CD14-positive monocyte (primary cell): Measurements from ENCODE around the gene SLC6A15. TPM values are rescaled to one million over a fixed set of nuclear protein-coding genes. Genes with fewer than 3 reads are reported as not detected.

ENCODE experiments used
- DNase-seq, 3 donors: peaks; one replicate each; pipeline ENCODE4 v3.0.0-alpha.2; 2011 to 2022
- H2AFZ ChIP-seq: 2 replicates; pipeline ENCODE4 v1.6.0; 2012; ENCODE audit warnings: mild to moderate bottlenecking, low read depth, low read length, inconsistent platforms; ENCODE audit not compliant: insufficient read depth, poor library complexity, severe bottlenecking
- H3K27ac ChIP-seq, 2 donors: 1 replicate in 1 of 2; 2 replicates in 1 of 2; pipeline ENCODE4 v1.5.1; 2012 to 2013; ENCODE audit warnings: low read length in 2 of 2, control low read depth in 1 of 2, inconsistent platforms in 1 of 2, low read depth in 1 of 2, mild to moderate bottlenecking in 1 of 2
- H3K27me3 ChIP-seq, 2 donors: one replicate each; pipeline versions ENCODE4 v1.6.0 to v1.6.1; 2011 to 2013; ENCODE audit warnings: low read length in 2 of 2; ENCODE audit not compliant: control insufficient read depth in 2 of 2, insufficient read depth in 2 of 2
- H3K36me3 ChIP-seq, 2 donors: replicated peaks in 1 of 2; 1 replicate in 1 of 2; 2 replicates in 1 of 2; pipeline versions ENCODE4 v1.5.1 to v1.6.1; 2012 to 2013; ENCODE audit warnings: low read length in 2 of 2, control low read depth in 1 of 2, inconsistent platforms in 1 of 2, mild to moderate bottlenecking in 1 of 2; ENCODE audit not compliant: insufficient read depth in 2 of 2, control insufficient read depth in 1 of 2
- H3K4me1 ChIP-seq, 2 donors: 1 replicate in 1 of 2; 2 replicates in 1 of 2; pipeline versions ENCODE4 v1.5.1 to v1.6.1; 2012 to 2013; ENCODE audit warnings: low read length in 2 of 2, control low read depth in 1 of 2, inconsistent platforms in 1 of 2, mild to moderate bottlenecking in 1 of 2, moderate library complexity in 1 of 2; ENCODE audit not compliant: insufficient read depth in 2 of 2, control insufficient read depth in 1 of 2
- H3K4me2 ChIP-seq: replicated peaks from 2 replicates; pipeline ENCODE3; 2012; ENCODE audit warnings: low read length, moderate library complexity, mild to moderate bottlenecking; ENCODE audit not compliant: poor library complexity, severe bottlenecking; ENCODE audit errors: extremely low read depth
- H3K4me3 ChIP-seq, 3 experiments: fragments of 200-600 bp in 1 of 3; sonication (generic) in 1 of 3; replicated peaks in 1 of 3; 1 replicate in 2 of 3; 2 replicates in 1 of 3; pipeline ENCODE4 v1.5.1; 2011 to 2013; ENCODE audit warnings: low read length in 3 of 3, mild to moderate bottlenecking in 3 of 3, control low read depth in 2 of 3, low read depth in 2 of 3, inconsistent platforms in 1 of 3, moderate library complexity in 1 of 3
- H3K79me2 ChIP-seq: 2 replicates; pipeline ENCODE4 v1.6.0; 2012; ENCODE audit warnings: mild to moderate bottlenecking, control low read depth, inconsistent platforms, low read length, moderate library complexity; ENCODE audit not compliant: insufficient read depth
- H3K9ac ChIP-seq: 2 replicates; pipeline ENCODE4 v1.6.0; 2017; ENCODE audit warnings: low read length, mild to moderate bottlenecking; ENCODE audit not compliant: insufficient read depth, poor library complexity, severe bottlenecking
- H3K9me3 ChIP-seq, 2 donors: replicated peaks in 1 of 2; 1 replicate in 1 of 2; 2 replicates in 1 of 2; pipeline versions ENCODE4 v1.5.1 to v1.6.1; 2012 to 2013; ENCODE audit warnings: low read length in 2 of 2, control low read depth in 1 of 2; ENCODE audit not compliant: control insufficient read depth in 1 of 2, insufficient read depth in 1 of 2
- H4K20me1 ChIP-seq: 2 replicates; pipeline ENCODE4 v1.6.0; 2012; ENCODE audit warnings: mild to moderate bottlenecking, low read length, control low read depth, moderate library complexity; ENCODE audit not compliant: insufficient read depth
- H3K27ac Mint-ChIP-seq, 7 donors: one replicate each; pipeline ENCODE4 v1.8.0; 2020; ENCODE audit warnings: mild to moderate bottlenecking in 7 of 7, mixed read lengths in 7 of 7, moderate library complexity in 6 of 7, inconsistent platforms in 2 of 7
- H3K27me3 Mint-ChIP-seq, 3 donors: one replicate each; pipeline ENCODE4 v1.8.0; 2021 to 2022; ENCODE audit warnings: low read depth in 3 of 3, mild to moderate bottlenecking in 3 of 3, mixed read lengths in 3 of 3, moderate library complexity in 3 of 3, inconsistent platforms in 1 of 3
- H3K36me3 Mint-ChIP-seq, 2 donors: one replicate each; pipeline ENCODE4 v1.8.0; 2020; ENCODE audit warnings: mixed read lengths in 2 of 2, inconsistent platforms in 1 of 2, mild to moderate bottlenecking in 1 of 2
- H3K4me1 Mint-ChIP-seq: one replicate; pipeline ENCODE4 v1.8.0; 2020; ENCODE audit warnings: mild to moderate bottlenecking, mixed read lengths
- H3K4me3 Mint-ChIP-seq, 2 donors: one replicate each; pipeline ENCODE4 v1.8.0; 2020; ENCODE audit warnings: mild to moderate bottlenecking in 2 of 2, mixed read lengths in 2 of 2, moderate library complexity in 1 of 2
- H3K9me3 Mint-ChIP-seq, 7 donors: one replicate each; pipeline ENCODE4 v1.8.0; 2020 to 2022; ENCODE audit warnings: mixed read lengths in 7 of 7, mild to moderate bottlenecking in 6 of 7, moderate library complexity in 6 of 7, inconsistent platforms in 2 of 7
- WGBS: methylation state at CpG from one replicate; pipeline ENCODE4 v1.1.5; 2013; ENCODE audit warnings: missing lambda C conversion rate; ENCODE audit not compliant: insufficient coverage; 5-methylcytosine and 5-hydroxymethylcytosine counted together
- intact Hi-C, 2 donors: fragments of 100-400 bp; cut with micrococcal nuclease; formaldehyde crosslinking; loops; one replicate each; pipeline versions ENCODE4 v1.15.0 to v1.15.1; 2023
- polyA plus RNA-seq, 3 donors: library from polyadenylated mRNA; depleted of rRNA in 1 of 3; unstranded in 2 of 3; stranded (reverse) in 1 of 3; fragments of 300-500 nt in 2 of 3; fragments of >200 nt in 1 of 3; fragmentation: Illumina TruSeq in 2 of 3; gene quantifications; 1 replicate in 2 of 3; 2 replicates in 1 of 3; pipeline ENCODE4 v1.2.3, GENCODE V29; 2012 to 2021
- TF ChIP-seq, protein P1 (sequence below): fragments of 200-600 bp; IDR thresholded peaks from one replicate; pipeline ENCODE4 v1.8.0; 2022; ENCODE audit warnings: antibody characterized with exemption, mild to moderate bottlenecking

The SLC6A15 gene
- polyA plus RNA-seq, 3 donors: not detected

DNA sequence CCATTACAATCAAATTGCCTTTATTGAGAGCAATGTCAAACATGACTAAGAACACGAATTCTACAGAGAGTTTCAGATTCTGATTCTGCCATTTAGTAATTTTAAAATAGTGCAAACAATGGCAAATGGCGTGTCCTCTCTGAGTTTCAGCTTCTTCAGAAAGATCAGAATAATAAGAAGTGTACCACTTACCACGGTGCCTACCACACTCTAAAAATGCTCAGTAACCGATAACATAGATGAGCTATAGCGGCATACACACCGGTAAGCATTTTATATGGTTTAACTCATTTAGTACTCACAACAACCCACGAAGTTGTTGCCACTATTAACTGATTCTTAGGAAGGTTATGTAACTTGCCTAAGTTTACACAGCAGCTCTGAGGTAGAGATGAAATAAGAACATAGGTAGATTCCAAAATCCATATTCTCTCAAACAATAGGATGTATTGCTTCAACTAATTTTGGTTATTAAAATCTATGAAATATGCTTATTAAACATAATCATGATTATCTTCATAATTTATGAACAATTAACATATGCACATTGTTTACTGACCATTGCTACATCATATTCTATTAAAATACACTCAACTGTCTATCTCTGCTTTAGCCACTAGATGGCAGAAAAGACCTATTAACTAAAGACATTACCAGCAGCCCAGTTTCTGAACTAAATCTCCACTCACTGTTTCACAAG lies 38.3 kb downstream of the SLC6A15 start:
- no peaks in the 10 kb centered on the region for H3K36me3 Mint-ChIP-seq

DNA sequence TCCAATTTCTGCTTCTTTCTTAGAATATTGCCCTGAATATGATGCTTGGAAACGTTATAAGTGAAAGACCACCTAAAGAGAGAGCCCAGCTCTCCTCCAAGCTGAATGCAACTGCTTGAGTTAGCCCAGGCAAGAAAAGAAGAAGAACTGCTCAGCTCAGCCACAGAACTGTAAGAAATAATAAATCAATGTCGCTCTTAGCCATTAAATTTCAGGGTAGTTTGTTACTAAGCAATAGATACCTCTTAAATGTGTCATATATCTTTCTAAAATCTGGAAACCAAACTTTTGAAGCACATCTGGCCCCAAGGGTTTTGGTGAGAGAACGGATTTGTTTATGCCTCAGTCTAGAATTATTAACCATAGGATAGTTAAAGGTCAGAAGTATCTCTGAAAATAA lies 50.4 kb downstream of the SLC6A15 start:
- Histone ChIP-seq H3K27ac (no peak overlapping the region), H2AFZ (no peak overlapping the region), H3K27me3 (no peaks in the 10 kb centered on the region), H3K79me2 (no peaks in the 10 kb centered on the region), H3K4me1 (no peaks in the 10 kb centered on the region), H3K36me3 (no peaks in the 10 kb centered on the region), H3K9me3 (no peaks in the 10 kb centered on the region), H4K20me1 (no peaks in the 10 kb centered on the region), H3K4me2 (no peak overlapping the region), H3K9ac (no peak overlapping the region), H3K4me3 (no peak overlapping the region)
- 43% methylated on average over 1 of the region's 3 CpGs for WGBS
- H3K27me3 Mint-ChIP-seq: no peaks in the 10 kb centered on the region
- intact Hi-C loops: no loop called here
- no peak for DNase-seq
- no peaks in the 10 kb centered on the region for H3K9me3 Mint-ChIP-seq
- no peaks in the 10 kb centered on the region for H3K36me3 Mint-ChIP-seq
- TF ChIP-seq, protein P1, sequence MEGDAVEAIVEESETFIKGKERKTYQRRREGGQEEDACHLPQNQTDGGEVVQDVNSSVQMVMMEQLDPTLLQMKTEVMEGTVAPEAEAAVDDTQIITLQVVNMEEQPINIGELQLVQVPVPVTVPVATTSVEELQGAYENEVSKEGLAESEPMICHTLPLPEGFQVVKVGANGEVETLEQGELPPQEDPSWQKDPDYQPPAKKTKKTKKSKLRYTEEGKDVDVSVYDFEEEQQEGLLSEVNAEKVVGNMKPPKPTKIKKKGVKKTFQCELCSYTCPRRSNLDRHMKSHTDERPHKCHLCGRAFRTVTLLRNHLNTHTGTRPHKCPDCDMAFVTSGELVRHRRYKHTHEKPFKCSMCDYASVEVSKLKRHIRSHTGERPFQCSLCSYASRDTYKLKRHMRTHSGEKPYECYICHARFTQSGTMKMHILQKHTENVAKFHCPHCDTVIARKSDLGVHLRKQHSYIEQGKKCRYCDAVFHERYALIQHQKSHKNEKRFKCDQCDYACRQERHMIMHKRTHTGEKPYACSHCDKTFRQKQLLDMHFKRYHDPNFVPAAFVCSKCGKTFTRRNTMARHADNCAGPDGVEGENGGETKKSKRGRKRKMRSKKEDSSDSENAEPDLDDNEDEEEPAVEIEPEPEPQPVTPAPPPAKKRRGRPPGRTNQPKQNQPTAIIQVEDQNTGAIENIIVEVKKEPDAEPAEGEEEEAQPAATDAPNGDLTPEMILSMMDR: no peak
- H3K4me3 Mint-ChIP-seq: no peak overlapping the region
- H3K4me1 Mint-ChIP-seq: no peaks in the 10 kb centered on the region
- H3K27ac Mint-ChIP-seq: no peak overlapping the region

More for the DNA sequence above, 38.3 kb downstream of the SLC6A15 start:
- H3K79me2 ChIP-seq: no peaks in the 10 kb centered on the region
- H3K9ac ChIP-seq: no peak overlapping the region
- H2AFZ ChIP-seq: no peak overlapping the region
- no peak overlapping the region for H3K4me2 ChIP-seq
- no peaks in the 10 kb centered on the region for H3K36me3 ChIP-seq
- WGBS: no CpG with 5 or more reads among the region's 7 CpGs
- no peak overlapping the region for H3K4me3 ChIP-seq
- Mint-ChIP-seq H3K4me1 (no peaks in the 10 kb centered on the region), H3K9me3 (no peaks in the 10 kb centered on the region), H3K27ac (no peak overlapping the region), H3K27me3 (peaks cover 0 to 4% (median 0%) of the 10 kb centered on the region in 3 donors), H3K4me3 (no peak overlapping the region)
- H3K27ac ChIP-seq: no peak overlapping the region
- TF ChIP-seq, protein P1: peak; percentile 85
- no peaks in the 10 kb centered on the region for H3K9me3 ChIP-seq
- H4K20me1 ChIP-seq: no peaks in the 10 kb centered on the region
- H3K4me1 ChIP-seq: no peaks in the 10 kb centered on the region
- DNase-seq: peak in 2 of 3 donors; percentile 1 to 15
- intact Hi-C loops: no loop called here
- no peaks in the 10 kb centered on the region for H3K27me3 ChIP-seq
